ENCODE measurements around the gene CCDC40.
"Not testable (repeated sequence)": the region's sequence is repeated elsewhere in the genome, so short reads cannot be mapped to it uniquely, and the experiment has no call there.

CCDC40 gene

DNA sequence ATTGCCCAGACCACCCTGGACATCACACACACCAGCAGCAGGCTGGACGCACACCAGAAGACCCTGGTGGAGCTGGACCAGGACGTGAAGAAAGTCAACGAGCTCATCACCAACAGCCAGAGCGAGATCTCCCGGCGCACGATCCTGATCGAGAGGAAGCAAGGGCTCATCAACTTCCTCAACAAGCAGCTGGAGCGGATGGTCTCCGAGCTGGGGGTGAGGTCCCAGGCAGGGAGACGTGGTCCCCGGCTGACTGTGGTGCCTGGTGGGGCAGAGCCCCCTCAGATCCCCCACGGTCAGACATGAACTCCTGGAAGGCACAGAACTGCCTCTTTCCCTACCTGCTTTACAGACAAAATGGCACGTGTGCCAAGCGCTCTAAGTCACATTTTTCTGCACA, 48.3 kb downstream of the CCDC40 start:
- no peak for DNase-seq (ENCODE audit: extremely low read depth, insufficient read length)
- H3K36me3 ChIP-seq (ENCODE audit: control insufficient read depth, insufficient read depth, low read length): no peaks in the 10 kb centered on the region
- TF ChIP-seq, protein P1, sequence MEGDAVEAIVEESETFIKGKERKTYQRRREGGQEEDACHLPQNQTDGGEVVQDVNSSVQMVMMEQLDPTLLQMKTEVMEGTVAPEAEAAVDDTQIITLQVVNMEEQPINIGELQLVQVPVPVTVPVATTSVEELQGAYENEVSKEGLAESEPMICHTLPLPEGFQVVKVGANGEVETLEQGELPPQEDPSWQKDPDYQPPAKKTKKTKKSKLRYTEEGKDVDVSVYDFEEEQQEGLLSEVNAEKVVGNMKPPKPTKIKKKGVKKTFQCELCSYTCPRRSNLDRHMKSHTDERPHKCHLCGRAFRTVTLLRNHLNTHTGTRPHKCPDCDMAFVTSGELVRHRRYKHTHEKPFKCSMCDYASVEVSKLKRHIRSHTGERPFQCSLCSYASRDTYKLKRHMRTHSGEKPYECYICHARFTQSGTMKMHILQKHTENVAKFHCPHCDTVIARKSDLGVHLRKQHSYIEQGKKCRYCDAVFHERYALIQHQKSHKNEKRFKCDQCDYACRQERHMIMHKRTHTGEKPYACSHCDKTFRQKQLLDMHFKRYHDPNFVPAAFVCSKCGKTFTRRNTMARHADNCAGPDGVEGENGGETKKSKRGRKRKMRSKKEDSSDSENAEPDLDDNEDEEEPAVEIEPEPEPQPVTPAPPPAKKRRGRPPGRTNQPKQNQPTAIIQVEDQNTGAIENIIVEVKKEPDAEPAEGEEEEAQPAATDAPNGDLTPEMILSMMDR (IDR thresholded peaks at IDR 0.05; ENCODE audit: insufficient read depth, low read length, poor library complexity, severe bottlenecking): no peak
- H3K4me3 ChIP-seq (replicated peaks; ENCODE audit: low read depth, low read length): no peak overlapping the region
- no peaks in the 10 kb centered on the region; the same call in 1 of the 2 replicates for H3K27me3 ChIP-seq (replicated peaks; ENCODE audit: control insufficient read depth, insufficient read depth, low read length)

DNA sequence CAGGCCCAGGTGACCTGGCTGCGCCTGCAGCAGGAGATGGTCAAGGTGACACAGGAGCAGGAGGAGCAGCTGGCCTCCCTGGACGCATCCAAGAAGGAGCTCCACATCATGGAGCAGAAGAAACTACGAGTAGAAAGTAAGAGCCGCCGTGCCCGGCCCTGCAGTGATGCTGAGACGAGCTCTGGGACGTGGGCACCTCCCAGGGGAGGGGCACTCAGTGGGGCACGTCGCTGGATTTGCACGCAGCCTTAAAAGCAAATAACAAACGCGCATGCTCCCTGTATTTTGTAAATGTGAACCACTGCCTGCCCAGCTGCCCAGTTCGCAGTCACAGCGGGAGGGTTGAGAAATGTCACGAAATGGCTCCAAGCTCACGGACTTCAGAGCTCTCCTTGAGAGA, 49.6 kb downstream of the CCDC40 start:
- no peak for DNase-seq (ENCODE audit: extremely low read depth, insufficient read length)
- no peak overlapping the region for H3K4me3 ChIP-seq (replicated peaks; ENCODE audit: low read depth, low read length)

DNA sequence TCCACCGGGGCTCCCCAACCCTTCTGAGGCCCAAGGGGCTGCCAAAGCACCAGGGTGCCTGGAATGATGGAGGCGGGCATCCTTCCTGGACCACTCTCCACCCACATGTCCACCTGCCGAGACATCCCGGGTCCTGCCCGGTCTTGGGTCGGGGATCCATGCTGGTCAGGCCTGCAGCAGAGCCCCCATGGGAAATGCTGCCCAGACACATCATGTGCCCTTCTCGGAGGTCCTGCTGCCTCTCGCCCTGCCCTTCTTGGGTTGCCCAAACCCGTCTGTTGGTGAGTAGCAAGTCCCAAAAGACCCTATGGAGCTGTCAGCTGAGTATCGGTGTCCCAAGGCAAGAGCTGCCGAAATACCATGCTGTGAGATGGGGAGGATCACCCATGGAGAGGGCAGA, 50.2 kb downstream of the CCDC40 start:
- no peak overlapping the region for H3K4me3 ChIP-seq (replicated peaks; ENCODE audit: low read depth, low read length)
- no peaks in the 10 kb centered on the region; the same call in 1 of the 2 replicates for H3K27me3 ChIP-seq (replicated peaks; ENCODE audit: control insufficient read depth, insufficient read depth, low read length)
- no peak for DNase-seq (ENCODE audit: extremely low read depth, insufficient read length)
- no peaks in the 10 kb centered on the region for H3K36me3 ChIP-seq (ENCODE audit: control insufficient read depth, insufficient read depth, low read length)
- TF ChIP-seq, protein P1 (IDR thresholded peaks at IDR 0.05; ENCODE audit: insufficient read depth, low read length, poor library complexity, severe bottlenecking): no peak

More for the DNA sequence above, 49.6 kb downstream of the CCDC40 start:
- no peaks in the 10 kb centered on the region; the same call in 1 of the 2 replicates for H3K27me3 ChIP-seq (replicated peaks; ENCODE audit: control insufficient read depth, insufficient read depth, low read length)
- H3K36me3 ChIP-seq (ENCODE audit: control insufficient read depth, insufficient read depth, low read length): no peaks in the 10 kb centered on the region
- TF ChIP-seq, protein P1 (IDR thresholded peaks at IDR 0.05; ENCODE audit: insufficient read depth, low read length, poor library complexity, severe bottlenecking): no peak

DNA sequence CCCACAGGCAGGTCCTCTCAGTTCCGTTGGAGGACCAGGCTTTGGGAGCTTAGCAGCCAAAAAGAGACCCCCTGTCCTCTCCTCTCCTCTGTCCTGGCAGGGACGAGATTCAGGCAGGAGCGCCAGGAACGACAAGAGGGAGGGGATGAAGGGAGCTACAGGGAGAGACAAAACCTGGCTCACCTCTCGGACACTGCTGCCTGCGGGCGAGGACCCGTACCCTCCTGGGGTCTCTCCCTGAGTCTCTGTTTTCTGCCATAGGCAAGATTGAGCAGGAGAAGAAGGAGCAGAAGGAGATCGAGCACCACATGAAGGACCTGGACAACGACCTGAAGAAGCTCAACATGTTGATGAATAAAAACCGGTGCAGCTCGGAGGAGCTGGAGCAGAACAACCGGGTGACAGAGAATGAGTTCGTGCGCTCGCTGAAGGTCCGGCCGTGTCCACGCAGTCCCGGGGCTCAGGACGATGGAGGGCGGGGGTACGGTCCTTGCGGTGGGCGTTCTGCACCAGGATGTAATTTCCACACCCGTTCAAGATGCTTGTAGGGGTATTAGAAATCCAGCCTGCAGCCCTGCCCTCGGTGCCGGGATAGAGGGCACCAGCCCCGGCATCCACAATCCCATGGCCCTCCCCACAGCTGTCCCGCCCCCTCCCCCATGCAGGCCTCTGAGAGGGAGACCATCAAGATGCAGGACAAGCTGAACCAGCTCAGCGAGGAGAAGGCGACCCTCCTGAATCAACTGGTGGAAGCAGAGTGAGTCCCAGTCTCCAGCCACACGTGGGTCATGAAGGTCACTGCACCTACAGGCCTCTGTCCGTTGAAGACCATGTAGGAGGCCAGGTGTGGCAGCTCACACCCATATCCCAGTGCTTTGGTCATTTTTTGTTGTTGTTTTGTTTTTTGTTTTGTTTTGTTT, 51.2 kb downstream of the CCDC40 start:
- DNase-seq (ENCODE audit: extremely low read depth, insufficient read length): no peak
- TF ChIP-seq, protein P1 (IDR thresholded peaks at IDR 0.05; ENCODE audit: insufficient read depth, low read length, poor library complexity, severe bottlenecking): no peak
- Histone ChIP-seq H3K4me3 (replicated peaks; ENCODE audit: low read depth, low read length) (no peak overlapping the region), H3K27me3 (replicated peaks; ENCODE audit: control insufficient read depth, insufficient read depth, low read length) (no peaks in the 10 kb centered on the region; the same call in 1 of the 2 replicates), H3K36me3 (ENCODE audit: control insufficient read depth, insufficient read depth, low read length) (no peaks in the 10 kb centered on the region)

DNA sequence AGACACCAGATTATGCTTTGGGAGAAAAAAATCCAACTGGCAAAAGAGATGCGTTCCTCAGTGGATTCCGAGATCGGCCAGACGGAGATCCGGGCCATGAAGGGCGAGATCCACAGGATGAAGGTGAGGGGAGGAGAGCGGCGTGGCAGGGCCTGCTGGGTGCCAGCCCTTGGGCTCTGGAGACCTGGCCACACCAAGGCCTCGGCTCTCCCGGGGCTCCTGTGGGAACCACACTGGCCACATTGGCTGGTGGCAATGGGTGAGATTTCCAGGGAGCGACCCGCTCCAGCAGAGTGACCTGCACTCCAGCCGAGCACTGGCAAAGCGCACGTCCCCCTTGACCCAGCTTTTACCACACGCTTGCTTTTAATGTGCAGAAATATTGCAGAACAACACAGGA, 53.3 kb downstream of the CCDC40 start:
- TF ChIP-seq, protein P1 (IDR thresholded peaks at IDR 0.05; ENCODE audit: insufficient read depth, low read length, poor library complexity, severe bottlenecking): no peak
- Histone ChIP-seq H3K4me3 (replicated peaks; ENCODE audit: low read depth, low read length) (no peak overlapping the region), H3K36me3 (ENCODE audit: control insufficient read depth, insufficient read depth, low read length) (no peaks in the 10 kb centered on the region), H3K27me3 (replicated peaks; ENCODE audit: control insufficient read depth, insufficient read depth, low read length) (no peaks in the 10 kb centered on the region)
- no peak for DNase-seq (ENCODE audit: extremely low read depth, insufficient read length)

DNA sequence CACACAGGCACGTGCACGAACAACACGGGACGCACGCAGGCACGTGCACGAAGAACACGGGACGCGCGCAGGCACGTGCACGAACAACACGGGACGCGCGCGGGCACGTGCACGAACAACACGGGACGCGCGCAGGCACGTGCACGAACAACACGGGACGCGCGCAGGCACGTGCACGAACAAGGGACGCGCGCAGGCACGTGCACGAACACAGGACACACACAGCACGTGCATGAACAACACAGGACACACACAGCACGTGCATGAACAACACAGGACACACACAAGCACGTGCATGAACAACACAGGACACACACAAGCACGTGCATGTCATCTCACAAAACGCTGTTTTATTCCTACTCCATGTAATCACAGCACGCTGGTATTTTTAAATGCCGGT, 53.7 kb downstream of the CCDC40 start:
- not testable (repeated sequence) for H3K36me3 ChIP-seq (ENCODE audit: control insufficient read depth, insufficient read depth, low read length); DNase-seq (ENCODE audit: extremely low read depth, insufficient read length); H3K4me3 ChIP-seq (replicated peaks; ENCODE audit: low read depth, low read length); H3K27me3 ChIP-seq (replicated peaks; ENCODE audit: control insufficient read depth, insufficient read depth, low read length)

Data from GM06990 (cell line).